Renal cortex interstitium (tissue), 11 donors: ENCODE data around the gene PHRF1. TPM values are rescaled to one million over a fixed set of nuclear protein-coding genes. Genes with fewer than 3 reads are reported as not detected.

Source experiments
- DNase-seq, 11 donors: peaks; one replicate each; pipeline ENCODE4 v3.0.0-alpha.2; 2013; ENCODE audit warnings: low read depth in 9 of 11, low spot score in 4 of 11; ENCODE audit errors: extremely low read depth in 1 of 11
- polyA plus RNA-seq, 3 donors: library from polyadenylated mRNA; unstranded; fragments of 120-200 nt; gene quantifications; one replicate each; pipeline ENCODE4 v1.2.1, GENCODE V29; 2013; ENCODE audit not compliant: insufficient read length in 3 of 3

PHRF1 gene
- polyA plus RNA-seq, 3 donors, result 18.6 to 27.7 (median 27.0) TPM

GRCh38 chr11:536841-537621, 39.2 kb upstream of the PHRF1 start, which contains the start of gene LRRC56:
TSS of gene LRRC56 (plus strand) at chr11:537527. CDS start at chr11:540685, 3,158 bp downstream.
- peak in 8 of 11 donors; percentile 52 to 77 (median 68) for DNase-seq

GRCh38 chr11:537622-538430, 38.4 kb upstream of the PHRF1 start:
- DNase-seq, result no peak

- no peak for DNase-seq
Observed at GRCh38 chr11:538431-539051, 37.7 kb upstream of the PHRF1 start.

- no peak for DNase-seq
Observed at GRCh38 chr11:539971-540481, 36.2 kb upstream of the PHRF1 start.

- no peak for DNase-seq
Observed at GRCh38 chr11:540583-541432, 35.5 kb upstream of the PHRF1 start.

GRCh38 chr11:541433-541885, 34.8 kb upstream of the PHRF1 start:
- DNase-seq, result no peak

- no peak for DNase-seq
Observed at GRCh38 chr11:544817-545166, 31.5 kb upstream of the PHRF1 start.

GRCh38 chr11:545171-545570, 31.1 kb upstream of the PHRF1 start:
- DNase-seq, result no peak

- DNase-seq, result no peak
Observed at GRCh38 chr11:548700-549603, 27.3 kb upstream of the PHRF1 start.

GRCh38 chr11:550021-550745, 26.1 kb upstream of the PHRF1 start:
- DNase-seq, result no peak

GRCh38 chr11:550746-551085, 25.6 kb upstream of the PHRF1 start:
- no peak for DNase-seq

GRCh38 chr11:551131-551530, 25.1 kb upstream of the PHRF1 start:
- no peak for DNase-seq

GRCh38 chr11:551596-551995, 24.7 kb upstream of the PHRF1 start:
- no peak for DNase-seq

GRCh38 chr11:553083-553987, 22.9 kb upstream of the PHRF1 start:
- no peak for DNase-seq

GRCh38 chr11:553988-554340, 22.3 kb upstream of the PHRF1 start:
- DNase-seq, result no peak
